Neural progenitor cell (in vitro differentiated cells): ENCODE data around the gene CTTNBP2NL.

Source experiments
- EZH2 ChIP-seq: fragments of 200-600 bp; sonication (generic); IDR thresholded peaks from 2 replicates; pipeline ENCODE4 v1.6.1; 2017; ENCODE audit warnings: antibody characterized with exemption, mild to moderate bottlenecking, moderate library complexity
- EZH2phosphoT487 ChIP-seq: fragments of 200-600 bp; sonication (generic); IDR thresholded peaks from 2 replicates; pipeline ENCODE4 v1.6.1; 2017; ENCODE audit warnings: antibody characterized with exemption

GRCh38 chr1:112380356-112380755 lies 15.7 kb upstream of the CTTNBP2NL start:
- TF ChIP-seq EZH2 (no peak), EZH2phosphoT487 (no peak)
